ENCODE measurements around the gene LGR6. TPM values are rescaled to one million over a fixed set of nuclear protein-coding genes. Genes with fewer than 3 reads are reported as not detected.

The LGR6 gene
- total and polyA plus RNA-seq, 8 donors: 0.75 to 1.8 (median 1.5) TPM

DNA sequence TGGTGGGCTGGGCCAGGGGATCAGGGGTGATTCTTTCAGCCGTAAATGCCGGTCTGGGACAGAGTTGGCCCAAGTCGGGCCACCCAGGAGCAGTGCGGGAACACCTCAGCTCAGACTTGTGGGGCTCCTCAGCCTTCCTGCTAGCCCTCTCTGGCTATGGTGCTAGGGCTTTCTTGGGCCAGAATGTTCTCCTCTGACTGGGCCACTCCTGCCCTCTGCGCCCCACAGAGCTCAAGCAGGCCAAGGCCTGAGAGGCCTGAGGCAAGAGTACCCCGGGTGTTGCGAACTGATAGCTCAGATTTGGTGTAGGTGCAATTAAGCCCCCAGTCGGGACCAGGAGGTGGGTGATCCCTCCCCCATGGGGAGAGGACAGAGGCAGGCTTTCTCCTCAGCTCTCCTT is 51.8 kb downstream of the LGR6 start:
- no peaks in the 10 kb centered on the region for H3K9me3 ChIP-seq
- no peak for ATAC-seq
- intact Hi-C loops (cut with DNase I): no loop called here
- DNase-seq: no peak
- TF ChIP-seq, protein P1, sequence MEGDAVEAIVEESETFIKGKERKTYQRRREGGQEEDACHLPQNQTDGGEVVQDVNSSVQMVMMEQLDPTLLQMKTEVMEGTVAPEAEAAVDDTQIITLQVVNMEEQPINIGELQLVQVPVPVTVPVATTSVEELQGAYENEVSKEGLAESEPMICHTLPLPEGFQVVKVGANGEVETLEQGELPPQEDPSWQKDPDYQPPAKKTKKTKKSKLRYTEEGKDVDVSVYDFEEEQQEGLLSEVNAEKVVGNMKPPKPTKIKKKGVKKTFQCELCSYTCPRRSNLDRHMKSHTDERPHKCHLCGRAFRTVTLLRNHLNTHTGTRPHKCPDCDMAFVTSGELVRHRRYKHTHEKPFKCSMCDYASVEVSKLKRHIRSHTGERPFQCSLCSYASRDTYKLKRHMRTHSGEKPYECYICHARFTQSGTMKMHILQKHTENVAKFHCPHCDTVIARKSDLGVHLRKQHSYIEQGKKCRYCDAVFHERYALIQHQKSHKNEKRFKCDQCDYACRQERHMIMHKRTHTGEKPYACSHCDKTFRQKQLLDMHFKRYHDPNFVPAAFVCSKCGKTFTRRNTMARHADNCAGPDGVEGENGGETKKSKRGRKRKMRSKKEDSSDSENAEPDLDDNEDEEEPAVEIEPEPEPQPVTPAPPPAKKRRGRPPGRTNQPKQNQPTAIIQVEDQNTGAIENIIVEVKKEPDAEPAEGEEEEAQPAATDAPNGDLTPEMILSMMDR (IDR thresholded peaks at IDR 0.05): no peak
- no peaks in the 10 kb centered on the region for H3K36me3 ChIP-seq
- no peak overlapping the region for H3K4me3 ChIP-seq
- H3K4me1 ChIP-seq: no peaks in the 10 kb centered on the region
- peaks cover 0 to 9% of the 10 kb centered on the region in 2 donors for H3K27me3 ChIP-seq
- H3K27ac ChIP-seq: no peak overlapping the region

- no peaks in the 10 kb centered on the region for H3K4me1 ChIP-seq
- ATAC-seq: no peak
- no peaks in the 10 kb centered on the region for H3K9me3 ChIP-seq
- no peak overlapping the region for H3K4me3 ChIP-seq
- H3K27me3 ChIP-seq: peaks cover 0 to 6% of the 10 kb centered on the region in 2 donors
- H3K27ac ChIP-seq: no peak overlapping the region
- TF ChIP-seq, protein P1 (IDR thresholded peaks at IDR 0.05): no peak
- DNase-seq: no peak
- no peaks in the 10 kb centered on the region for H3K36me3 ChIP-seq
- intact Hi-C loops (cut with DNase I): no loop called here
These were observed 53.5 kb downstream of the LGR6 start for GRCh38 chr1:202247104-202247503.

- ATAC-seq: no peak
- no peak overlapping the region for H3K4me3 ChIP-seq
- intact Hi-C loops (cut with DNase I): no loop called here
- no peaks in the 10 kb centered on the region for H3K9me3 ChIP-seq
- H3K4me1 ChIP-seq: no peaks in the 10 kb centered on the region
- H3K27me3 ChIP-seq: peaks cover 0 to 6% of the 10 kb centered on the region in 2 donors
- DNase-seq: no peak
- no peaks in the 10 kb centered on the region for H3K36me3 ChIP-seq
- H3K27ac ChIP-seq: no peak overlapping the region
- TF ChIP-seq, protein P1 (IDR thresholded peaks at IDR 0.05): no peak
These were observed 54.5 kb downstream of the LGR6 start for GRCh38 chr1:202247837-202248795.

- intact Hi-C loops (cut with DNase I): no loop called here
- DNase-seq: no peak
- Histone ChIP-seq H3K9me3 (no peaks in the 10 kb centered on the region), H3K4me1 (no peaks in the 10 kb centered on the region), H3K27me3 (peaks cover 0 to 6% of the 10 kb centered on the region in 2 donors), H3K36me3 (no peaks in the 10 kb centered on the region), H3K4me3 (no peak overlapping the region), H3K27ac (no peak overlapping the region)
- TF ChIP-seq, protein P1 (IDR thresholded peaks at IDR 0.05): no peak
- ATAC-seq: no peak
These were observed 55.3 kb downstream of the LGR6 start for GRCh38 chr1:202248861-202249260.

DNA sequence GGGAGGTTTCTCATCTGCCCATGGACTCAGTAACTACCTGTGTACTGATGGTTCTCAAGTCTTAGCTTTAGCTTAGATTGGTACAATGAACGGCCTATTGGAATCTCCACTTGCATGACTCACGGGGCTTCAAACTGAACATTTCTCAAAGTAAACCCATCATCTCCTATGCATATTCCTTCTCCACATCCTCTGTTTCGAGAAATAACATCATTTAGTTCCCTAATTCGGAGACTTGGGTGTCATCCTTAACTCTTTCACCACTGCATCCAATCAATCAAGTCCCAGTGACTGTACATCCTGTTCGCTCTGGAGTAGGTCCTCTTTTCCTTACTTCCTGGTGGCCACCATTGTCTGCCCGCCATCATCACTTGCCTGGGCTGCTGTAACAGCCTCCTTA is 55.8 kb downstream of the LGR6 start:
- Histone ChIP-seq H3K4me1 (no peaks in the 10 kb centered on the region), H3K9me3 (no peaks in the 10 kb centered on the region), H3K36me3 (no peaks in the 10 kb centered on the region), H3K27ac (no peak overlapping the region), H3K27me3 (peaks cover 0 to 6% of the 10 kb centered on the region in 2 donors), H3K4me3 (no peak overlapping the region)
- DNase-seq: no peak
- peak; percentile 16 for ATAC-seq
- intact Hi-C loops (cut with DNase I): no loop called here
- TF ChIP-seq, protein P1 (IDR thresholded peaks at IDR 0.05): no peak
